Measurements from ENCODE around the gene LRP1-AS.

The LRP1-AS gene

GRCh38 chr12:57179331-57180086, 32.1 kb upstream of the LRP1-AS start:
- 96% methylated on average over 27 of the region's 27 CpGs for WGBS

DNA sequence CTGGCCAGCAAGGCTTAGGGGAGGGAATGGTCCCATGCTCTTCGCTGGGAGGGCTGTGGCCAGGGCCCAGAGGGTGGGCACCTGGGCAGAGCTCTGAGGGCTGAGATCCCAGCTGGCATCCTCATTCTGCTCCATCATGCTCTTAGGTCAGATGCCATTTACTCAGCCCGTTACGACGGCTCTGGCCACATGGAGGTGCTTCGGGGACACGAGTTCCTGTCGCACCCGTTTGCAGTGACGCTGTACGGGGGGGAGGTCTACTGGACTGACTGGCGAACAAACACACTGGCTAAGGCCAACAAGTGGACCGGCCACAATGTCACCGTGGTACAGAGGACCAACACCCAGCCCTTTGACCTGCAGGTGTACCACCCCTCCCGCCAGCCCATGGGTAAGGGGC, 30.8 kb upstream of the LRP1-AS start:
- H3K27ac ChIP-seq (ENCODE audit: low read depth, low read length): no peak overlapping the region
- no peaks in the 10 kb centered on the region for H3K27me3 ChIP-seq (ENCODE audit: insufficient read depth, low read length)
- peaks cover 88% of the 10 kb centered on the region for H3K36me3 ChIP-seq (ENCODE audit: insufficient read depth, low read length)
- H3K4me1 ChIP-seq (ENCODE audit: insufficient read depth, low read length): 0 out of 2 replicates have a peak, but pooled peaks cover 2% of the 10 kb centered on the region
- no peak overlapping the region for H3K9ac ChIP-seq (ENCODE audit: low read depth, low read length)
- H3K9me3 ChIP-seq (ENCODE audit: insufficient read depth, low read depth, low read length): no peaks in the 10 kb centered on the region
- no peak overlapping the region for H3K4me3 ChIP-seq (ENCODE audit: low read length)
- 95% methylated on average over 14 of the region's 14 CpGs for WGBS

More at GRCh38 chr12:57179331-57180086, 32.1 kb upstream of the LRP1-AS start:
- 0 out of 2 replicates have a peak, but pooled peaks cover 2% of the 10 kb centered on the region for H3K4me1 ChIP-seq (ENCODE audit: insufficient read depth, low read length)
- no peak overlapping the region for H3K4me3 ChIP-seq (ENCODE audit: low read length)
- peaks cover 90% of the 10 kb centered on the region for H3K36me3 ChIP-seq (ENCODE audit: insufficient read depth, low read length)
- H3K27ac ChIP-seq (ENCODE audit: low read depth, low read length): no peak overlapping the region
- no peaks in the 10 kb centered on the region for H3K27me3 ChIP-seq (ENCODE audit: insufficient read depth, low read length)
- H3K9ac ChIP-seq (ENCODE audit: low read depth, low read length): no peak overlapping the region
- no peaks in the 10 kb centered on the region for H3K9me3 ChIP-seq (ENCODE audit: insufficient read depth, low read depth, low read length)

GRCh38 chr12:57177354-57177753, 29.9 kb upstream of the LRP1-AS start:
- Histone ChIP-seq H3K4me3 (ENCODE audit: low read length) (no peak overlapping the region), H3K36me3 (ENCODE audit: insufficient read depth, low read length) (peaks cover 95% of the 10 kb centered on the region), H3K9ac (ENCODE audit: low read depth, low read length) (no peak overlapping the region), H3K27me3 (ENCODE audit: insufficient read depth, low read length) (no peaks in the 10 kb centered on the region), H3K27ac (ENCODE audit: low read depth, low read length) (no peak overlapping the region), H3K4me1 (ENCODE audit: insufficient read depth, low read length) (no peaks in the 10 kb centered on the region), H3K9me3 (ENCODE audit: insufficient read depth, low read depth, low read length) (no peaks in the 10 kb centered on the region)
- WGBS: 95% methylated on average over 15 of the region's 16 CpGs

- H3K36me3 ChIP-seq (ENCODE audit: insufficient read depth, low read length): peaks cover 93% of the 10 kb centered on the region
- no peaks in the 10 kb centered on the region for H3K4me1 ChIP-seq (ENCODE audit: insufficient read depth, low read length)
- no peaks in the 10 kb centered on the region for H3K27me3 ChIP-seq (ENCODE audit: insufficient read depth, low read length)
- 96% methylated on average over 9 of the region's 9 CpGs for WGBS
- no peak overlapping the region for H3K27ac ChIP-seq (ENCODE audit: low read depth, low read length)
- H3K4me3 ChIP-seq (ENCODE audit: low read length): no peak overlapping the region
- no peaks in the 10 kb centered on the region for H3K9me3 ChIP-seq (ENCODE audit: insufficient read depth, low read depth, low read length)
- H3K9ac ChIP-seq (ENCODE audit: low read depth, low read length): no peak overlapping the region
Observed at GRCh38 chr12:57176846-57177245, 29.4 kb upstream of the LRP1-AS start.

- no peak overlapping the region for H3K4me3 ChIP-seq (ENCODE audit: low read length)
- no peaks in the 10 kb centered on the region for H3K9me3 ChIP-seq (ENCODE audit: insufficient read depth, low read depth, low read length)
- H3K9ac ChIP-seq (ENCODE audit: low read depth, low read length): no peak overlapping the region
- H3K36me3 ChIP-seq (ENCODE audit: insufficient read depth, low read length): peaks cover 88% of the 10 kb centered on the region
- H3K27ac ChIP-seq (ENCODE audit: low read depth, low read length): no peak overlapping the region
- 93% methylated on average over 9 of the region's 9 CpGs for WGBS
- H3K27me3 ChIP-seq (ENCODE audit: insufficient read depth, low read length): no peaks in the 10 kb centered on the region
- H3K4me1 ChIP-seq (ENCODE audit: insufficient read depth, low read length): no peaks in the 10 kb centered on the region
Observed at GRCh38 chr12:57176139-57176477, 28.7 kb upstream of the LRP1-AS start.

GRCh38 chr12:57175428-57176138, 28.2 kb upstream of the LRP1-AS start:
- Histone ChIP-seq H3K4me1 (ENCODE audit: insufficient read depth, low read length) (no peaks in the 10 kb centered on the region), H3K9me3 (ENCODE audit: insufficient read depth, low read depth, low read length) (no peaks in the 10 kb centered on the region), H3K4me3 (ENCODE audit: low read length) (no peak overlapping the region), H3K27ac (ENCODE audit: low read depth, low read length) (no peak overlapping the region), H3K27me3 (ENCODE audit: insufficient read depth, low read length) (no peaks in the 10 kb centered on the region), H3K36me3 (ENCODE audit: insufficient read depth, low read length) (peaks cover 88% of the 10 kb centered on the region), H3K9ac (ENCODE audit: low read depth, low read length) (no peak overlapping the region)
- 77% methylated on average over 29 of the region's 29 CpGs for WGBS

DNA sequence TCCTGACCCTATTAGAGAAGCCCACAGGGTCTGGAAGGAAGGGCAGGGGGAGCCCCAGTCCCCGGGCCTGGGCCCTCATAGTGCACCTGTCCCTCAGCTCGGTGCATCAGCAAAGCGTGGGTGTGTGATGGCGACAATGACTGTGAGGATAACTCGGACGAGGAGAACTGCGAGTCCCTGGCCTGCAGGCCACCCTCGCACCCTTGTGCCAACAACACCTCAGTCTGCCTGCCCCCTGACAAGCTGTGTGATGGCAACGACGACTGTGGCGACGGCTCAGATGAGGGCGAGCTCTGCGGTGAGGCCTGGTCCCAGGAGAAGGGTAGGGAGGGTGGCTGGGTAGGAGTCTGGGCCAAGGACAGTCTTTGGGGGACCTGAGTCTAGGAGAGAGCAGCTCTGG, 26.3 kb upstream of the LRP1-AS start:
- WGBS: 97% methylated on average over 14 of the region's 14 CpGs
- H3K27me3 ChIP-seq (ENCODE audit: insufficient read depth, low read length): no peaks in the 10 kb centered on the region

GRCh38 chr12:57173089-57173488, 25.7 kb upstream of the LRP1-AS start:
- Histone ChIP-seq H3K27ac (ENCODE audit: low read depth, low read length) (no peak overlapping the region), H3K36me3 (ENCODE audit: insufficient read depth, low read length) (peaks cover 88% of the 10 kb centered on the region), H3K9me3 (ENCODE audit: insufficient read depth, low read depth, low read length) (no peaks in the 10 kb centered on the region), H3K27me3 (ENCODE audit: insufficient read depth, low read length) (no peaks in the 10 kb centered on the region), H3K4me3 (ENCODE audit: low read length) (no peak overlapping the region), H3K4me1 (ENCODE audit: insufficient read depth, low read length) (no peaks in the 10 kb centered on the region), H3K9ac (ENCODE audit: low read depth, low read length) (no peak overlapping the region)
- WGBS: 81% methylated on average over 11 of the region's 11 CpGs

More for the DNA sequence above, 26.3 kb upstream of the LRP1-AS start:
- peaks cover 88% of the 10 kb centered on the region for H3K36me3 ChIP-seq (ENCODE audit: insufficient read depth, low read length)
- no peak overlapping the region for H3K27ac ChIP-seq (ENCODE audit: low read depth, low read length)
- H3K9ac ChIP-seq (ENCODE audit: low read depth, low read length): no peak overlapping the region
- H3K4me1 ChIP-seq (ENCODE audit: insufficient read depth, low read length): no peaks in the 10 kb centered on the region
- no peaks in the 10 kb centered on the region for H3K9me3 ChIP-seq (ENCODE audit: insufficient read depth, low read depth, low read length)
- H3K4me3 ChIP-seq (ENCODE audit: low read length): no peak overlapping the region

- no peak overlapping the region for H3K4me3 ChIP-seq (ENCODE audit: low read length)
- WGBS: 79% methylated on average over 4 of the region's 4 CpGs
- H3K36me3 ChIP-seq (ENCODE audit: insufficient read depth, low read length): peaks cover 89% of the 10 kb centered on the region
- H3K9ac ChIP-seq (ENCODE audit: low read depth, low read length): no peak overlapping the region
- no peaks in the 10 kb centered on the region for H3K9me3 ChIP-seq (ENCODE audit: insufficient read depth, low read depth, low read length)
- no peaks in the 10 kb centered on the region for H3K27me3 ChIP-seq (ENCODE audit: insufficient read depth, low read length)
- H3K4me1 ChIP-seq (ENCODE audit: insufficient read depth, low read length): no peaks in the 10 kb centered on the region
- H3K27ac ChIP-seq (ENCODE audit: low read depth, low read length): no peak overlapping the region
Observed at GRCh38 chr12:57171668-57172067, 24.2 kb upstream of the LRP1-AS start.

DNA sequence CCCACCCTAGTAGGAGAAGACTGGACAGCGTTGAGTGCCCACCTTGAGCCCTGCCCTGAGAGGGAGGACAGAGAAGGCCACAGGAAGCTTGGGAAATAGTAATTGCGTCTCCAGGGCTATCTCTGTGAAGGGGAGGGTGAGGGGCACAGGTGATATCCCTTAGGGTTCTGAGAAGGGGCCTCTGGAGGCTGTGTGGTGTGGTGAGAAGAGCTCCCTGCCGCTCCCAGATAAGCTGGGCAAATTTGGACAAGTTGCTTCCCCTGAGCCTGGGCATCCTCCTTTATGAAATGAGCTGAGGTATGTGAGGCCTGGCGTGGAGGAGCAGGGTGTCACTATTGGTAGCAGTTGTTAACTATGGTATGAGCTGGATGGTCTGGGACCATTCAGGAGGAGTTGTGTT, 23.5 kb upstream of the LRP1-AS start:
- H3K4me1 ChIP-seq (ENCODE audit: insufficient read depth, low read length): no peaks in the 10 kb centered on the region
- no peaks in the 10 kb centered on the region for H3K9me3 ChIP-seq (ENCODE audit: insufficient read depth, low read depth, low read length)
- 90% methylated on average over 4 of the region's 4 CpGs for WGBS
- H3K27me3 ChIP-seq (ENCODE audit: insufficient read depth, low read length): no peaks in the 10 kb centered on the region
- H3K4me3 ChIP-seq (ENCODE audit: low read length): no peak overlapping the region
- peaks cover 89% of the 10 kb centered on the region for H3K36me3 ChIP-seq (ENCODE audit: insufficient read depth, low read length)
- H3K27ac ChIP-seq (ENCODE audit: low read depth, low read length): no peak overlapping the region
- H3K9ac ChIP-seq (ENCODE audit: low read depth, low read length): no peak overlapping the region

- Histone ChIP-seq H3K4me1 (ENCODE audit: insufficient read depth, low read length) (no peaks in the 10 kb centered on the region), H3K9ac (ENCODE audit: low read depth, low read length) (no peak overlapping the region), H3K27ac (ENCODE audit: low read depth, low read length) (no peak overlapping the region), H3K9me3 (ENCODE audit: insufficient read depth, low read depth, low read length) (no peaks in the 10 kb centered on the region), H3K36me3 (ENCODE audit: insufficient read depth, low read length) (peaks cover 89% of the 10 kb centered on the region), H3K27me3 (ENCODE audit: insufficient read depth, low read length) (no peaks in the 10 kb centered on the region), H3K4me3 (ENCODE audit: low read length) (no peak overlapping the region)
- 86% methylated on average over 1 of the region's 1 CpG for WGBS
Observed at GRCh38 chr12:57170408-57170807, 23.0 kb upstream of the LRP1-AS start.
